Trophoblast cell (in vitro differentiated cells and primary cell): ENCODE results near the gene HDDC2.

ENCODE experiments used
- DNase-seq, 2 donors: peaks; one replicate each; pipeline ENCODE4 v3.0.0-alpha.2; 2016
- H2AFZ ChIP-seq: 2 replicates; pipeline ENCODE4 v1.6.1; 2013; ENCODE audit warnings: low read length, moderate library complexity, mild to moderate bottlenecking; ENCODE audit not compliant: insufficient read depth, poor library complexity
- H2AK5ac ChIP-seq: 2 replicates; pipeline ENCODE4 v1.6.1; 2013; ENCODE audit warnings: mild to moderate bottlenecking, low read length
- H2BK120ac ChIP-seq: 2 replicates; pipeline ENCODE4 v1.6.1; 2013; ENCODE audit warnings: low read length, mild to moderate bottlenecking, moderate library complexity; ENCODE audit not compliant: insufficient read depth, poor library complexity
- H2BK12ac ChIP-seq: 2 replicates; pipeline ENCODE4 v1.6.1; 2013; ENCODE audit warnings: mild to moderate bottlenecking, low read length, moderate library complexity
- H2BK5ac ChIP-seq: 2 replicates; pipeline ENCODE4 v1.6.1; 2013; ENCODE audit warnings: low read length, low read depth, moderate library complexity, mild to moderate bottlenecking; ENCODE audit not compliant: poor library complexity
- H3K14ac ChIP-seq: 2 replicates; pipeline ENCODE4 v1.6.1; 2013; ENCODE audit warnings: mild to moderate bottlenecking, low read length
- H3K18ac ChIP-seq: 2 replicates; pipeline ENCODE4 v1.6.1; 2013; ENCODE audit warnings: mild to moderate bottlenecking, low read length
- H3K23ac ChIP-seq: 2 replicates; pipeline ENCODE4 v1.6.1; 2013; ENCODE audit warnings: low read length
- H3K27ac ChIP-seq: 2 replicates; pipeline ENCODE4 v1.5.1; 2013; ENCODE audit warnings: low read depth, mild to moderate bottlenecking, inconsistent platforms, low read length, moderate library complexity
- H3K27me3 ChIP-seq: 2 replicates; pipeline ENCODE4 v1.6.1; 2013; ENCODE audit warnings: inconsistent platforms, mild to moderate bottlenecking, low read length, moderate library complexity; ENCODE audit not compliant: insufficient read depth
- H3K36me3 ChIP-seq, 2 experiments: 1 replicate in 1 of 2; 2 replicates in 1 of 2; pipeline ENCODE4 v1.6.1; 2013; ENCODE audit warnings: low read length in 2 of 2, mild to moderate bottlenecking in 2 of 2, moderate library complexity in 1 of 2; ENCODE audit not compliant: insufficient read depth in 2 of 2, control insufficient read depth in 1 of 2
- H3K4ac ChIP-seq: 2 replicates; pipeline ENCODE4 v1.6.1; 2013; ENCODE audit warnings: low read depth, mild to moderate bottlenecking, low read length, moderate library complexity
- H3K4me1 ChIP-seq, 2 experiments: 1 replicate in 1 of 2; 2 replicates in 1 of 2; pipeline ENCODE4 v1.6.1; 2013; ENCODE audit warnings: low read length in 2 of 2, mild to moderate bottlenecking in 2 of 2, moderate library complexity in 1 of 2; ENCODE audit not compliant: insufficient read depth in 2 of 2, control insufficient read depth in 1 of 2
- H3K4me2 ChIP-seq: 2 replicates; pipeline ENCODE4 v1.6.1; 2013; ENCODE audit warnings: inconsistent platforms, mild to moderate bottlenecking, low read length, moderate library complexity
- H3K4me3 ChIP-seq: 2 replicates; pipeline ENCODE4 v1.5.1; 2013; ENCODE audit warnings: mild to moderate bottlenecking, low read depth, low read length, inconsistent platforms
- H3K79me1 ChIP-seq: one replicate; pipeline ENCODE4 v1.6.1; 2013; ENCODE audit warnings: low read length
- H3K79me2 ChIP-seq: 2 replicates; pipeline ENCODE4 v1.6.1; 2013; ENCODE audit warnings: low read length, mild to moderate bottlenecking; ENCODE audit not compliant: control insufficient read depth, insufficient read depth, poor library complexity
- H3K9ac ChIP-seq: 2 replicates; pipeline ENCODE4 v1.6.1; 2013; ENCODE audit warnings: mild to moderate bottlenecking, low read length
- H3K9me3 ChIP-seq: 2 replicates; pipeline ENCODE4 v1.6.1; 2013; ENCODE audit warnings: low read depth, mild to moderate bottlenecking, control low read depth, inconsistent platforms, low read length; ENCODE audit not compliant: insufficient read depth
- H4K12ac ChIP-seq: 2 replicates; pipeline ENCODE4 v1.6.1; 2013; ENCODE audit warnings: low read depth, mild to moderate bottlenecking, low read length, moderate library complexity
- H4K8ac ChIP-seq: 2 replicates; pipeline ENCODE4 v1.6.1; 2013; ENCODE audit warnings: low read depth, mild to moderate bottlenecking, low read length, moderate library complexity
- H4K91ac ChIP-seq: one replicate; pipeline ENCODE4 v1.6.1; 2013; ENCODE audit warnings: low read depth, mild to moderate bottlenecking, low read length, moderate library complexity
- WGBS: extraction: QIAGEN DNeasy Blood & Tissue Kit; methylation state at CpG from one replicate; pipeline ENCODE4 v1.1.7; 2013; ENCODE audit warnings: missing lambda C conversion rate; ENCODE audit not compliant: insufficient read length, insufficient coverage; ENCODE audit errors: extremely low coverage; 5-methylcytosine and 5-hydroxymethylcytosine counted together

The HDDC2 gene

GRCh38 chr6:125250511-125250910 lies 51.3 kb downstream of the HDDC2 start:
- no peak overlapping the region for H3K4me3 ChIP-seq
- H3K4me1 ChIP-seq = peaks cover 2 to 4% of the 10 kb centered on the region in 2 experiments
- H3K18ac ChIP-seq = no peak overlapping the region
- H3K36me3 ChIP-seq = no peaks in the 10 kb centered on the region
- no peak overlapping the region for H2AFZ ChIP-seq
- H3K23ac ChIP-seq = no peak overlapping the region
- no peak overlapping the region for H3K4me2 ChIP-seq
- H2BK12ac ChIP-seq = no peak overlapping the region
- no peak overlapping the region for H2BK5ac ChIP-seq
- no peaks in the 10 kb centered on the region for H3K79me1 ChIP-seq
- H3K27ac ChIP-seq = no peak overlapping the region
- no peak overlapping the region for H4K8ac ChIP-seq
- H3K79me2 ChIP-seq = no peaks in the 10 kb centered on the region
- H4K12ac ChIP-seq = no peak overlapping the region
- H2BK120ac ChIP-seq = no peak overlapping the region
- WGBS = no CpG with 5 or more reads among the region's 1 CpG
- no peak overlapping the region for H3K4ac ChIP-seq
- H3K9me3 ChIP-seq = no peaks in the 10 kb centered on the region
- no peak for DNase-seq
- H3K9ac ChIP-seq = no peak overlapping the region
- no peaks in the 10 kb centered on the region for H3K27me3 ChIP-seq
- no peak overlapping the region for H4K91ac ChIP-seq
- no peak overlapping the region for H3K14ac ChIP-seq
- no peak overlapping the region for H2AK5ac ChIP-seq

DNA sequence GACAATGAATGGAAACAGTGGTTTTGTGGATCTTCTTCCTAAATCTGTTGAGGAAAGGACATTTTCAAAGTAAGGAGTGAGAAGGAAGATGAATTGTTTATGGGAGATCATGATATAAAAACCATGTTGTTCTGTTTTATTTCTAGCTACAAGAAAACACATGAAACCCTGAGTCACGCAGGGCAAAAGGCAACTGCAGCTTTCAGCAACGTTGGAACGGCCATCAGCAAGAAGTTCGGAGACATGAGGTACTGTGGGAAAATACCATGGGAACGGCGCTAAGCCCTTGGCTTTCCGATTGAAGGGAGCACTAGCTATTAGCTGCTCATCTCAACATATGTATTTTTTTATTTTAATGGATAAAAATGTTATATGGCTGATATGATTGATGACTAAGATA lies 53.6 kb downstream of the HDDC2 start:
- no peak overlapping the region for H2BK5ac ChIP-seq
- no peak overlapping the region for H4K91ac ChIP-seq
- peaks cover 4 to 6% of the 10 kb centered on the region in 2 experiments for H3K4me1 ChIP-seq
- H3K27ac ChIP-seq = no peak overlapping the region
- no peak overlapping the region for H3K23ac ChIP-seq
- no peak overlapping the region for H3K4me2 ChIP-seq
- H3K14ac ChIP-seq = no peak overlapping the region
- H3K79me2 ChIP-seq = no peaks in the 10 kb centered on the region
- no peak overlapping the region for H3K4ac ChIP-seq
- H3K27me3 ChIP-seq = no peaks in the 10 kb centered on the region
- no peak overlapping the region for H2BK120ac ChIP-seq
- no peak overlapping the region for H2AK5ac ChIP-seq
- H4K8ac ChIP-seq = no peak overlapping the region
- no peaks in the 10 kb centered on the region for H3K79me1 ChIP-seq
- no peak overlapping the region for H3K18ac ChIP-seq
- no peaks in the 10 kb centered on the region for H3K9me3 ChIP-seq
- DNase-seq = no peak
- no peak overlapping the region for H2BK12ac ChIP-seq
- no CpG with 5 or more reads among the region's 7 CpGs for WGBS
- H2AFZ ChIP-seq = no peak overlapping the region
- H3K9ac ChIP-seq = no peak overlapping the region
- no peaks in the 10 kb centered on the region for H3K36me3 ChIP-seq
- no peak overlapping the region for H4K12ac ChIP-seq
- no peak overlapping the region for H3K4me3 ChIP-seq

DNA sequence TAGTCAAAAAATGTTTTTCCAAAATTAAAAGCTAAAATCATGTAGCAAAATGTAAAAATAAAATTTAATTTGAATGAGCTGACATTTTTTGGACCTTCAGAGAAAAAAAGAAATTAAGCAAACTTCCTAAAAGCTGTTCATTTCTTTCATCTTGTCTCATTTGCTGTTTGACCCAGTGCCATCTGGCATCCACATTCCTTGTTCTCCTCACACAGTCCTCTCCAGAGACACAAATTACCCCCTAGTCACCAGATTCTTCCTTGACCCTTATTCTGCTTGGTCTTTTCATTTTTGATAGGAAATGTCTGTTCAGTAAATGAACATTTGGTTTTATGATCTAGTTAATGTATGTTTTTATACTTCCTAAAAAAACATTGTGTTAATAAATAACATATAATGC lies 55.2 kb downstream of the HDDC2 start:
- H3K23ac ChIP-seq = no peak overlapping the region
- H3K9me3 ChIP-seq = no peaks in the 10 kb centered on the region
- H2AK5ac ChIP-seq = no peak overlapping the region
- no peaks in the 10 kb centered on the region for H3K79me2 ChIP-seq
- H3K36me3 ChIP-seq = no peaks in the 10 kb centered on the region
- no peak for DNase-seq
- H3K27me3 ChIP-seq = no peaks in the 10 kb centered on the region
- no peak overlapping the region for H3K27ac ChIP-seq
- H4K12ac ChIP-seq = no peak overlapping the region
- no peak overlapping the region for H2BK120ac ChIP-seq
- H3K79me1 ChIP-seq = no peaks in the 10 kb centered on the region
- H3K4ac ChIP-seq = no peak overlapping the region
- H4K8ac ChIP-seq = no peak overlapping the region
- peaks cover 4 to 6% of the 10 kb centered on the region in 2 experiments for H3K4me1 ChIP-seq
- H2AFZ ChIP-seq = no peak overlapping the region
- no peak overlapping the region for H2BK5ac ChIP-seq
- no peak overlapping the region for H2BK12ac ChIP-seq
- no peak overlapping the region for H3K14ac ChIP-seq
- no peak overlapping the region for H3K9ac ChIP-seq
- no peak overlapping the region for H3K18ac ChIP-seq
- no peak overlapping the region for H3K4me2 ChIP-seq
- no peak overlapping the region for H3K4me3 ChIP-seq
- no peak overlapping the region for H4K91ac ChIP-seq

GRCh38 chr6:125245523-125246264 lies 56.1 kb downstream of the HDDC2 start:
- Histone ChIP-seq H2BK12ac (no peak overlapping the region), H2AK5ac (no peak overlapping the region), H3K4ac (no peak overlapping the region), H3K36me3 (no peaks in the 10 kb centered on the region), H3K79me1 (no peaks in the 10 kb centered on the region), H3K9ac (no peak overlapping the region), H3K9me3 (no peaks in the 10 kb centered on the region), H4K12ac (no peak overlapping the region), H3K4me2 (no peak overlapping the region), H3K14ac (no peak overlapping the region), H3K23ac (no peak overlapping the region), H4K91ac (no peak overlapping the region), H2AFZ (no peak overlapping the region), H4K8ac (no peak overlapping the region), H3K4me3 (no peak overlapping the region), H2BK120ac (no peak overlapping the region), H3K79me2 (no peaks in the 10 kb centered on the region), H3K18ac (no peak overlapping the region), H3K27ac (no peak overlapping the region), H3K4me1 (peaks cover 4 to 6% of the 10 kb centered on the region in 2 experiments), H3K27me3 (no peaks in the 10 kb centered on the region), H2BK5ac (no peak overlapping the region)
- no peak for DNase-seq
- WGBS = no CpG with 5 or more reads among the region's 7 CpGs
